Vagina (tissue), 2 donors: ENCODE measurements around the gene SRSF12. TPM values are rescaled to one million over a fixed set of nuclear protein-coding genes. Genes with fewer than 3 reads are reported as not detected.
"Not testable (repeated sequence)": the region's sequence is repeated elsewhere in the genome, so short reads cannot be mapped to it uniquely, and the experiment has no call there.

Experiments used
- DNase-seq, 2 donors: peaks; one replicate each; pipeline ENCODE4 v3.0.0-alpha.2; 2017; ENCODE audit errors: extremely low spot score in 2 of 2
- H3K27ac ChIP-seq: fragments of 200-600 bp; sonication (generic); one replicate; pipeline ENCODE4 v1.5.1; 2019
- H3K27me3 ChIP-seq: fragments of 200-600 bp; sonication (generic); one replicate; pipeline ENCODE4 v1.5.1; 2019
- H3K36me3 ChIP-seq, 2 donors: fragments of 200-600 bp; sonication (generic); one replicate each; pipeline ENCODE4 v1.5.1; 2017 to 2019
- H3K4me1 ChIP-seq: fragments of 200-600 bp; sonication (generic); one replicate; pipeline ENCODE4 v1.5.1; 2019
- H3K4me3 ChIP-seq, 2 donors: fragments of 200-600 bp; sonication (generic); 1 replicate in 1 of 2; 2 replicates in 1 of 2; pipeline ENCODE4 v1.5.1; 2016 to 2019
- H3K9me3 ChIP-seq: fragments of 200-600 bp; sonication (generic); one replicate; pipeline ENCODE4 v1.5.1; 2019
- CTCF ChIP-seq, 3 experiments: fragments of 450-650 bp in 2 of 3; fragments of 200-600 bp in 1 of 3; sonication (generic) in 1 of 3; IDR thresholded peaks; one replicate each; pipeline ENCODE4 v1.5.1; 2017 to 2019; ENCODE audit warnings: antibody characterized with exemption in 3 of 3, mild to moderate bottlenecking in 2 of 3, moderate library complexity in 2 of 3
- POLR2A ChIP-seq, 2 donors: fragments of 450-650 bp; IDR thresholded peaks; one replicate each; pipeline ENCODE4 v1.6.1; 2017; ENCODE audit warnings: antibody characterized with exemption in 2 of 2, mild to moderate bottlenecking in 2 of 2, moderate library complexity in 2 of 2
- POLR2AphosphoS5 ChIP-seq, 2 donors: sonication (generic); formaldehyde crosslinking; IDR thresholded peaks; one replicate each; pipeline ENCODE4 v1.9.0; 2017; ENCODE audit warnings: antibody characterized with exemption in 2 of 2, mild to moderate bottlenecking in 2 of 2, low read depth in 1 of 2; ENCODE audit not compliant: insufficient read depth in 1 of 2
- intact Hi-C: fragments of 100-400 bp; cut with DNase I; formaldehyde crosslinking; loops from one replicate; pipeline ENCODE4 v1.15.1; 2023
- total RNA-seq: library from RNA; depleted of rRNA; stranded (reverse); fragments of >200 nt; gene quantifications from one replicate; pipeline ENCODE4 v1.2.3, GENCODE V29; 2016

Gene SRSF12
- total RNA-seq, 1 donor from 2014 or later, result 0.25 TPM

- Histone ChIP-seq H3K36me3 (no peaks in the 10 kb centered on the region), H3K4me1 (no peaks in the 10 kb centered on the region), H3K27ac (no peak overlapping the region), H3K4me3 (no peak overlapping the region), H3K27me3 (no peaks in the 10 kb centered on the region), H3K9me3 (no peaks in the 10 kb centered on the region)
- intact Hi-C loops, result no loop called here
- no peak for DNase-seq
- TF ChIP-seq CTCF (IDR thresholded peaks at IDR 0.05) (no peak), POLR2AphosphoS5 (IDR thresholded peaks at IDR 0.05; ENCODE audit: insufficient read depth in 1 of 2, low read depth in 1 of 2) (no peak), POLR2A (IDR thresholded peaks at IDR 0.05) (no peak)
Measured at GRCh38 chr6:89067796-89068195, 50.1 kb downstream of the SRSF12 start.

- DNase-seq, result no peak
- H3K36me3 ChIP-seq, result no peaks in the 10 kb centered on the region
- H3K27ac ChIP-seq, result no peak overlapping the region
- intact Hi-C loops, result no loop called here
- TF ChIP-seq POLR2AphosphoS5 (IDR thresholded peaks at IDR 0.05; ENCODE audit: insufficient read depth in 1 of 2, low read depth in 1 of 2) (no peak), CTCF (IDR thresholded peaks at IDR 0.05) (no peak), POLR2A (IDR thresholded peaks at IDR 0.05) (no peak)
- no peaks in the 10 kb centered on the region for H3K27me3 ChIP-seq
- no peaks in the 10 kb centered on the region for H3K9me3 ChIP-seq
- no peak overlapping the region for H3K4me3 ChIP-seq
- no peaks in the 10 kb centered on the region for H3K4me1 ChIP-seq
Measured at GRCh38 chr6:89066940-89067646, 50.8 kb downstream of the SRSF12 start.

- H3K36me3 ChIP-seq, H3K9me3 ChIP-seq, DNase-seq, H3K4me1 ChIP-seq, H3K27ac ChIP-seq, intact Hi-C loops, H3K4me3 ChIP-seq, H3K27me3 ChIP-seq: not testable (repeated sequence)
Measured at GRCh38 chr6:89066121-89066520, 51.8 kb downstream of the SRSF12 start.

GRCh38 chr6:89064931-89065330 lies 52.9 kb downstream of the SRSF12 start:
- H3K27me3 ChIP-seq, intact Hi-C loops, H3K4me1 ChIP-seq, H3K9me3 ChIP-seq, H3K27ac ChIP-seq, H3K4me3 ChIP-seq, H3K36me3 ChIP-seq: not testable (repeated sequence)
- DNase-seq, result peak in 1 of 2 donors; percentile 32

GRCh38 chr6:89063881-89064280 lies 54.0 kb downstream of the SRSF12 start:
- Histone ChIP-seq H3K27ac (no peak overlapping the region), H3K9me3 (no peaks in the 10 kb centered on the region), H3K4me1 (no peaks in the 10 kb centered on the region), H3K4me3 (no peak overlapping the region), H3K36me3 (no peaks in the 10 kb centered on the region), H3K27me3 (no peaks in the 10 kb centered on the region)
- TF ChIP-seq CTCF (IDR thresholded peaks at IDR 0.05), result no peak
- no peak for TF ChIP-seq POLR2A (IDR thresholded peaks at IDR 0.05)
- TF ChIP-seq POLR2AphosphoS5 (IDR thresholded peaks at IDR 0.05; ENCODE audit: insufficient read depth in 1 of 2, low read depth in 1 of 2), result no peak
- DNase-seq, result no peak
- intact Hi-C loops, result no loop called here

- no peak for DNase-seq
- Histone ChIP-seq H3K36me3 (no peaks in the 10 kb centered on the region), H3K27me3 (no peaks in the 10 kb centered on the region), H3K9me3 (no peaks in the 10 kb centered on the region), H3K27ac (no peak overlapping the region), H3K4me1 (no peaks in the 10 kb centered on the region), H3K4me3 (no peak overlapping the region)
- no peak for TF ChIP-seq CTCF (IDR thresholded peaks at IDR 0.05)
- no peak for TF ChIP-seq POLR2A (IDR thresholded peaks at IDR 0.05)
- TF ChIP-seq POLR2AphosphoS5 (IDR thresholded peaks at IDR 0.05; ENCODE audit: insufficient read depth in 1 of 2, low read depth in 1 of 2), result no peak
- intact Hi-C loops, result no loop called here
Measured at GRCh38 chr6:89059227-89059626, 58.6 kb downstream of the SRSF12 start.
